IMR-90 (cell line): ENCODE measurements around the gene OR6N2. TPM values are rescaled to one million over a fixed set of nuclear protein-coding genes. Genes with fewer than 3 reads are reported as not detected.

Source experiments
- ATAC-seq: fragments of 200-7000 bp; cut with Tn5 transposase; 2 replicates; pipeline ENCODE4 v1.9.1; 2020; ENCODE audit warnings: low read depth, mild to moderate bottlenecking, moderate library complexity
- BruUV-seq: library from RNA; stranded (reverse); fragments of 400-500 nt; replicated peaks from 2 replicates; lab custom pipeline; 2021; lab: Mats Ljungman, UMichigan
- CTCF ChIA-PET: fragments of 300-600 bp; formaldehyde crosslinking; extraction: SDS; loops from one replicate; lab custom pipeline; 2021; ENCODE audit warnings: antibody characterized with exemption; lab: Yijun Ruan, JAX
- POLR2A ChIA-PET: fragments of 300-600 bp; sonication (Branson Sonifier 250); formaldehyde crosslinking; loops from one replicate; lab custom pipeline; 2022; ENCODE audit warnings: antibody characterized with exemption; ENCODE audit not compliant: unreplicated experiment; lab: Charles Lee
- DNase-seq: peaks from one replicate; pipeline ENCODE4 v3.0.0; 2013
- H2AFZ ChIP-seq: replicated peaks from 2 replicates; pipeline ENCODE3; 2013; ENCODE audit warnings: low read length, mild to moderate bottlenecking; ENCODE audit not compliant: poor library complexity
- H2AK5ac ChIP-seq: 2 replicates; pipeline ENCODE4 v1.6.1; 2013; ENCODE audit warnings: low read depth, low read length, inconsistent platforms
- H2AK9ac ChIP-seq: replicated peaks from 2 replicates; pipeline ENCODE3; 2013; ENCODE audit warnings: mild to moderate bottlenecking, low read depth, low read length, moderate library complexity; ENCODE audit not compliant: poor library complexity
- H2BK120ac ChIP-seq: 2 replicates; pipeline ENCODE4 v1.6.1; 2013; ENCODE audit warnings: low read depth, low read length, inconsistent platforms
- H2BK15ac ChIP-seq: 3 replicates; pipeline ENCODE4 v1.6.1; 2013; ENCODE audit warnings: low read depth, low read length, inconsistent platforms
- H2BK20ac ChIP-seq: 2 replicates; pipeline ENCODE4 v1.6.1; 2013; ENCODE audit warnings: low read depth, mild to moderate bottlenecking, inconsistent platforms, low read length, moderate library complexity
- H2BK5ac ChIP-seq: 2 replicates; pipeline ENCODE4 v1.6.1; 2013; ENCODE audit warnings: mild to moderate bottlenecking, low read depth, low read length, inconsistent platforms; ENCODE audit not compliant: poor library complexity, severe bottlenecking
- H3K14ac ChIP-seq: replicated peaks from 2 replicates; pipeline ENCODE4 v1.6.1; 2013; ENCODE audit warnings: low read depth, low read length, inconsistent platforms
- H3K18ac ChIP-seq: 2 replicates; pipeline ENCODE4 v1.6.1; 2013; ENCODE audit warnings: low read depth, low read length, control low read depth
- H3K23ac ChIP-seq: 2 replicates; pipeline ENCODE4 v1.6.1; 2013; ENCODE audit warnings: low read depth, low read length, inconsistent platforms
- H3K27ac ChIP-seq: 2 replicates; pipeline ENCODE4 v1.5.1; 2013; ENCODE audit warnings: mild to moderate bottlenecking, control low read depth, low read length; ENCODE audit not compliant: insufficient read depth
- H3K27me3 ChIP-seq: 2 replicates; pipeline ENCODE4 v1.6.1; 2013; ENCODE audit warnings: low read length; ENCODE audit not compliant: control insufficient read depth, insufficient read depth
- H3K36me3 ChIP-seq: 2 replicates; pipeline ENCODE4 v1.6.1; 2013; ENCODE audit warnings: low read length, mixed read lengths; ENCODE audit not compliant: control insufficient read depth, insufficient read depth
- H3K4ac ChIP-seq: 2 replicates; pipeline ENCODE4 v1.6.1; 2013; ENCODE audit warnings: low read depth, low read length, inconsistent platforms
- H3K4me1 ChIP-seq: 2 replicates; pipeline ENCODE4 v1.6.1; 2013; ENCODE audit warnings: low read length, mixed read lengths; ENCODE audit not compliant: control insufficient read depth, insufficient read depth
- H3K4me2 ChIP-seq: 2 replicates; pipeline ENCODE4 v1.6.1; 2013; ENCODE audit warnings: low read depth, mild to moderate bottlenecking, control low read depth, low read length, moderate library complexity
- H3K4me3 ChIP-seq: 2 replicates; pipeline ENCODE4 v1.5.1; 2013; ENCODE audit warnings: low read depth, mild to moderate bottlenecking, control low read depth, low read length, moderate library complexity; ENCODE audit not compliant: insufficient read depth
- H3K56ac ChIP-seq: 2 replicates; pipeline ENCODE4 v1.6.1; 2013; ENCODE audit warnings: low read length, inconsistent platforms; ENCODE audit not compliant: insufficient read depth; ENCODE audit errors: extremely low read depth
- H3K79me1 ChIP-seq, 2 experiments: 2 replicates each; pipeline ENCODE4 v1.6.1; 2013; ENCODE audit warnings: low read length in 2 of 2, inconsistent platforms in 1 of 2, low read depth in 1 of 2
- H3K9ac ChIP-seq: 2 replicates; pipeline ENCODE4 v1.6.1; 2013; ENCODE audit warnings: low read depth, low read length, control low read depth
- H3K9me1 ChIP-seq: 2 replicates; pipeline ENCODE4 v1.6.1; 2013; ENCODE audit warnings: low read length, inconsistent platforms; ENCODE audit not compliant: insufficient read depth
- H3K9me3 ChIP-seq: 2 replicates; pipeline ENCODE4 v1.6.1; 2013; ENCODE audit warnings: low read length; ENCODE audit not compliant: control insufficient read depth, insufficient read depth
- H4K20me1 ChIP-seq: 2 replicates; pipeline ENCODE4 v1.6.1; 2013; ENCODE audit warnings: low read length, inconsistent platforms; ENCODE audit not compliant: insufficient read depth
- H4K5ac ChIP-seq: 2 replicates; pipeline ENCODE4 v1.6.1; 2013; ENCODE audit warnings: mild to moderate bottlenecking, low read depth, low read length, control low read depth
- H4K8ac ChIP-seq, 2 experiments: 2 replicates each; pipeline ENCODE4 v1.6.1; 2013; ENCODE audit warnings: low read depth in 2 of 2, low read length in 2 of 2, control low read depth in 1 of 2, inconsistent platforms in 1 of 2
- H4K91ac ChIP-seq: 2 replicates; pipeline ENCODE4 v1.6.1; 2013; ENCODE audit warnings: low read depth, low read length, inconsistent platforms; ENCODE audit not compliant: insufficient read depth
- CTCF ChIP-seq: conservative IDR thresholded peaks from 2 replicates; pipeline ENCODE4 v1.5.1; 2012; ENCODE audit warnings: mild to moderate bottlenecking, low read depth, low read length, improper control_type of control experiment
- MAZ ChIP-seq: IDR thresholded peaks from 2 replicates; pipeline ENCODE4 v1.6.1; 2012; ENCODE audit warnings: low read depth, mild to moderate bottlenecking, low read length, improper control_type of control experiment, moderate library complexity, borderline replicate concordance
- SMC3 ChIP-seq: fragments of 150-350 bp; IDR thresholded peaks from 2 replicates; pipeline ENCODE4 v1.6.1; 2016; ENCODE audit warnings: low read depth, mild to moderate bottlenecking, antibody characterized with exemption, low read length, moderate library complexity
- WGBS, 2 experiments: methylation state at CpG; one replicate each; pipeline versions ENCODE4 v1.1.5 to v1.1.7; 2013; ENCODE audit warnings: missing lambda C conversion rate in 2 of 2; ENCODE audit not compliant: insufficient read length in 1 of 2; ENCODE audit errors: extremely low coverage in 2 of 2; 5-methylcytosine and 5-hydroxymethylcytosine counted together
- dilution Hi-C: fragments of 300-500 bp; cut with HindIII; formaldehyde crosslinking; loops from one replicate; pipeline ENCODE4 v1.14.3; 2018; ENCODE audit warnings: low sequenced_read_pairs; ENCODE audit not compliant: unreplicated experiment
- in situ Hi-C: fragments of 300-500 bp; cut with MboI; formaldehyde crosslinking; loops from 3 replicates; pipeline ENCODE4 v1.14.3; 2019; ENCODE audit warnings: low sequenced_read_pairs, inconsistent platforms, mixed read lengths
- intact Hi-C: fragments of 100-400 bp; cut with micrococcal nuclease; formaldehyde crosslinking; loops from 2 replicates; pipeline ENCODE4 v1.10.0; 2022
- polyA plus RNA-seq, 3 experiments: library from polyadenylated mRNA; depleted of rRNA; stranded (reverse); fragments of >200 nt; gene quantifications; 2 replicates each; pipeline ENCODE4 v1.2.3, GENCODE V29; 2012; ENCODE audit warnings: low replicate concordance in 1 of 3
- total RNA-seq: library from RNA; depleted of rRNA; stranded (reverse); fragments of >200 nt; gene quantifications from 2 replicates; pipeline ENCODE4 v1.2.3, GENCODE V29; 2012

OR6N2 gene
- total and polyA plus RNA-seq, 2 of the 4 experiments (the other 2 are of a cell fraction), result not detected

DNA sequence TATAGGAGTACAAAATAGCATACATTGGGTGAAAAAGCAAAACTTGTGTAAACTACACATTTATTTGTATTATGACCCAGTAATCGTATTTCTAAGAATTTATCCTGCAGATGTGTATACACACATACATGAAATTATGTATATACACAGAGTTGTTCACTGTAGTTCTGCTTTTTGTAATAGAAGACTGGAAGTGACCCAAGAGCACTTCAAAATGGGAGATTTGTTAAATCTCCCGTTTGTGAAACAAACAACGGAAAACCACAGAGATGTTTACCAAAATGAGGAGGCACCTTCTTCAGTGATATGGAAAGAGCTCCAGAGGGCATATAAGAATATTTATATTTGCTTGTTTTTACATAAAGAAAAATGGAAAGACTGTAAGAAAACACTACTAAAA is 32.2 kb upstream of the OR6N2 start:
- Histone ChIP-seq H3K27ac (no peak overlapping the region), H3K56ac (no peak overlapping the region), H3K4me1 (no peaks in the 10 kb centered on the region), H3K27me3 (no peaks in the 10 kb centered on the region), H2BK15ac (no peak overlapping the region), H4K91ac (no peak overlapping the region), H3K79me1 (no peaks in the 10 kb centered on the region), H2AFZ (no peak overlapping the region), H4K20me1 (no peaks in the 10 kb centered on the region), H3K4ac (no peak overlapping the region), H3K4me2 (no peak overlapping the region), H2AK9ac (no peak overlapping the region), H3K14ac (no peak overlapping the region), H3K9me3 (no peaks in the 10 kb centered on the region; the same call in 1 of the 2 replicates), H3K9me1 (no peaks in the 10 kb centered on the region; the same call in 1 of the 2 replicates), H2AK5ac (no peak overlapping the region), H2BK120ac (no peak overlapping the region), H2BK20ac (no peak overlapping the region), H3K36me3 (no peaks in the 10 kb centered on the region), H3K9ac (no peak overlapping the region), H2BK5ac (no peak overlapping the region), H3K4me3 (no peak overlapping the region), H4K5ac (no peak overlapping the region), H4K8ac (no peak overlapping the region), H3K18ac (no peak overlapping the region), H3K23ac (no peak overlapping the region)
- WGBS, 2 experiments, result no CpG with 5 or more reads among the region's 3 CpGs
- ChIA-PET CTCF (no interaction called here), POLR2A (no interaction called here)
- intact Hi-C loops, result no loop called here
- BruUV-seq, result no TSS peak
- no peak for DNase-seq
- ATAC-seq, result no peak
- no peak for TF ChIP-seq CTCF
- TF ChIP-seq MAZ, result no peak
- no peak for TF ChIP-seq SMC3
- in situ Hi-C loops, result no loop called here
- dilution Hi-C loops, result no loop called here
